ENCODE results near the gene TTC28. TPM values are rescaled to one million over a fixed set of nuclear protein-coding genes. Genes with fewer than 3 reads are reported as not detected.
A peak's percentile ranks its signal among the peaks of the same experiment; 100 is the strongest.

Gene TTC28
- total and polyA plus RNA-seq, 8 donors, result 2.2 to 18.6 (median 11.5) TPM

DNA sequence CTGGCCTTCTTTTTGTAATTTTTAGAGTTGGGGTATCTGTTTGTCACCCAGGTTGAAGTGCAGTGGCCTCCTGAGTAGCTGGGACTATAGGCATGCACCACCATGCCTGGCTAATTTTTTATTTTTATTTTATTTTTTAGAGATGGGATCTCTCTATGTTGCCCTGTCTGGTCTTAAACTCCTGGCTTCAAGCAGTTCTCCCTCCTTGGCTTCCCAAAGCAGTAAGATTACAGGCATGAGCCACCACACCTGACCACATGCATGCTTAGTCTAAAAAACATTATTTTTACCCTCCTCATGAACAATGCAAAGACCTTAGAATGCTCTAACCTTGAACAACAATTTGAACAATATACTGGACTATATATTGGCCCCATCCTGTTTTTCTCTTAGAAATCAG, 738.5 kb downstream of the TTC28 start:
- Histone ChIP-seq H3K36me3 (no peaks in the 10 kb centered on the region), H3K9me3 (no peaks in the 10 kb centered on the region), H3K4me1 (no peaks in the 10 kb centered on the region), H3K4me3 (no peak overlapping the region), H3K27ac (no peak overlapping the region), H3K27me3 (no peaks in the 10 kb centered on the region)
- ATAC-seq, result no peak
- DNase-seq, result no peak
- no peak for FAIRE-seq
- intact Hi-C loops (cut with DNase I), result no loop called here
- TF ChIP-seq, protein P1, sequence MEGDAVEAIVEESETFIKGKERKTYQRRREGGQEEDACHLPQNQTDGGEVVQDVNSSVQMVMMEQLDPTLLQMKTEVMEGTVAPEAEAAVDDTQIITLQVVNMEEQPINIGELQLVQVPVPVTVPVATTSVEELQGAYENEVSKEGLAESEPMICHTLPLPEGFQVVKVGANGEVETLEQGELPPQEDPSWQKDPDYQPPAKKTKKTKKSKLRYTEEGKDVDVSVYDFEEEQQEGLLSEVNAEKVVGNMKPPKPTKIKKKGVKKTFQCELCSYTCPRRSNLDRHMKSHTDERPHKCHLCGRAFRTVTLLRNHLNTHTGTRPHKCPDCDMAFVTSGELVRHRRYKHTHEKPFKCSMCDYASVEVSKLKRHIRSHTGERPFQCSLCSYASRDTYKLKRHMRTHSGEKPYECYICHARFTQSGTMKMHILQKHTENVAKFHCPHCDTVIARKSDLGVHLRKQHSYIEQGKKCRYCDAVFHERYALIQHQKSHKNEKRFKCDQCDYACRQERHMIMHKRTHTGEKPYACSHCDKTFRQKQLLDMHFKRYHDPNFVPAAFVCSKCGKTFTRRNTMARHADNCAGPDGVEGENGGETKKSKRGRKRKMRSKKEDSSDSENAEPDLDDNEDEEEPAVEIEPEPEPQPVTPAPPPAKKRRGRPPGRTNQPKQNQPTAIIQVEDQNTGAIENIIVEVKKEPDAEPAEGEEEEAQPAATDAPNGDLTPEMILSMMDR (IDR thresholded peaks at IDR 0.05), result no peak

DNA sequence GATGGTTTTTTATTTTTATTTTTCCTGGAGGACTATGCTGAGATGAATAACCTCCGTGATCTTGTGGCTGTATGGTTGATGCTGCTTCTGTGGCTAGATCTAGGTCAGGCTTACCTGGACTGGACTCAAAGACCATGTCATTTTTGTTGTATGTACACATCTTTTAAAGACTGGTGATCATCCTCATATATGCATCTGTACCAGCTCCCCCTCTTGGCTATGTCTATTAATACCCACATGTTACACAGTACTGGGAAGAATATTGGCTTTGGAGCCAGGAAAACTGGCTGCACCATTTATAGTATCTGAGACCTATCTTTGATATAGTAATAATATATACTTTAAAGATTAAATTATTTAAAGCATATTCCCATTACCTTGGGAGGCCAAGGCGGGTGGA, 742.2 kb downstream of the TTC28 start:
- Histone ChIP-seq H3K9me3 (no peaks in the 10 kb centered on the region), H3K4me1 (no peaks in the 10 kb centered on the region), H3K4me3 (no peak overlapping the region), H3K27ac (no peak overlapping the region), H3K36me3 (no peaks in the 10 kb centered on the region), H3K27me3 (no peaks in the 10 kb centered on the region)
- 97% methylated on average over 2 of the region's 2 CpGs for WGBS, 2 donors
- no peak for DNase-seq
- TF ChIP-seq, protein P1 (IDR thresholded peaks at IDR 0.05), result no peak
- no peak for FAIRE-seq
- no peak for ATAC-seq
- intact Hi-C loops (cut with DNase I), result no loop called here

DNA sequence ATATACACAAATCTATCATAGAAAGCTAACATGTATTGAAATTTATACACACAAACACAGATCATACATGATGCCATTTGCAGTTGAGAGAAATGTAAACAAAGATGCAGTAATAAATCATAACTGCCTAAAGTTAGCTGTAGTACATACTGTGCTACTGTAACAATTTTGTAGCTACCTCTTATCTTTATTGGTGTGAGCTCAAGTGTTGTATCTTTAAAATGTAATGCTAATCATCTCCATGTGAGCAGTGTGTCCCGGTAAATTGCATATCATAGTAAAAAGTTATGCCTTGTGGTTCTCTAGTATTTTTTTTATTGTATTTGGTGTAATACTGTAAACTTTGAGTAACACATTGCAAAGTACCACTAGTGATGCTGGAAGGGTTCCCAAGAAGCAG, 743.7 kb downstream of the TTC28 start:
- H3K27me3 ChIP-seq, result no peaks in the 10 kb centered on the region
- no peak for DNase-seq
- TF ChIP-seq, protein P1 (IDR thresholded peaks at IDR 0.05), result no peak
- no peak overlapping the region for H3K27ac ChIP-seq
- H3K4me1 ChIP-seq, result no peaks in the 10 kb centered on the region
- H3K4me3 ChIP-seq, result no peak overlapping the region
- intact Hi-C loops (cut with DNase I), result no loop called here
- no peak for ATAC-seq
- FAIRE-seq, result no peak
- H3K36me3 ChIP-seq, result no peaks in the 10 kb centered on the region
- WGBS, 2 donors, result 86 to 88% methylated on average over 1 of the region's 1 CpG
- H3K9me3 ChIP-seq, result no peaks in the 10 kb centered on the region

DNA sequence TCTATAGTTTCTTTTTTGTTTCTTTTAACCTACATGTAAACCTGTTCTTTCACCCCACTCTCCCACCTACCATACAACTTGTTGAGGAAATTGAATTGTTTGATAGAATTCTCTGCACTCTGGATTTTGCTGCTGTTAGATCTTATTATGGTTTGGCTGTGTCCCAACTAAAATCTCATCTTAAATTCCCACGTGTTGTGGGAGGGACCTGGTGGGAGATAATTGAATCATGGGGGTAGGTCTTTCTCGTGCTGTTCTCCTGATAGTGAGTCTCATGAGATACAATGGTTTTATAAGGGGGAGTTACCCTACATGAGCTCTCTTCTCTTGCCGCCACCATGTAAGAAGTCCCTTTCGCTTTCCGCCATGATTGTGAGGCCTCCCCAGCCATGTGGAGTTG, 745.6 kb downstream of the TTC28 start:
- Histone ChIP-seq H3K36me3 (no peaks in the 10 kb centered on the region), H3K27ac (no peak overlapping the region), H3K27me3 (no peaks in the 10 kb centered on the region), H3K9me3 (no peaks in the 10 kb centered on the region), H3K4me1 (no peaks in the 10 kb centered on the region), H3K4me3 (no peak overlapping the region)
- ATAC-seq (no peak), DNase-seq (no peak), FAIRE-seq (no peak)
- TF ChIP-seq, protein P1 (IDR thresholded peaks at IDR 0.05), result no peak
- WGBS, 2 donors, result 81 to 82% methylated on average over 5 of the region's 5 CpGs
- intact Hi-C loops (cut with DNase I), result no loop called here

DNA sequence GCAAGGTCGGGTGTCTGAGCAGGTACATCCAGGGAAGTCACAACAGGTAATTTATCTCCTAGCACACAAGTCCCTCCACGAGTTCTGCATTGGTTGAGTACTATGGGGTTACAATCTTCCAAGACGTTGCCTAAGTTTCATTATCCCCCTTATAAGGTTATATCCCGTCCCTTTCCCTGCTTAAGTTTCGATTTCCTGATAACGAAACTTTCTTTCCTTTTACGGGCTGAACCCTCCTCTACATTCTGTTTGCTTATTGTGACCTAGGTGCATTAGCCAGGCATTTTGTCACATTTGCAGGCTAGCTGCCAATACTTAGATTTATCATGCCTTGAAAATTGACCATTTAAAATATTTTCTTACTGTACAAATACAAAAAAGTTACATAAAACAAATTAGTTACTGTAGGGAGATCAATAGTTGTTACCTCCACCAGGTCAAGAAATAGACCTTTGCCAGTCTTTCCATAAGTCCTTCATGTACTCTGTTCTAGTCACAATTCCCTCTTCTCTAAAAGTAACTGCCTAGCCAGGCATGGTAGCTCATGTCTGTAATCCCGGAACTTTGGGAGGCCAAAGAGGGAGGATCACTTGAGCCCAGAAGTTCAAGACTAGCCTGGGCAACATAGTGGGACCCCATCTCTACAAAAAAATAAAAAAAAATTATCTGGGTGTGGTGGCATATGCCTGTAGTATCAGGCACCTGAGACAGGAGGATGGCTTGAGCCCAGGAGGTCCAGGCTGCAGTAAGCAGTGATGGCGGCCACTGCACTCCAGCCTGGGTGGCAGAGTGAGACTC, 746.3 kb downstream of the TTC28 start:
- Histone ChIP-seq H3K4me1 (no peaks in the 10 kb centered on the region), H3K4me3 (peak overlapping the region in 2 of 4 donors; percentile 30 to 33), H3K27me3 (no peaks in the 10 kb centered on the region), H3K9me3 (no peaks in the 10 kb centered on the region), H3K36me3 (no peaks in the 10 kb centered on the region), H3K27ac (peak overlapping the region in 2 of 4 donors; percentile 9 to 29)
- peak; percentile 80 to 88 (median 84) for ATAC-seq
- DNase-seq, result peak in 1 of 6 donors; percentile 14
- 24 to 25% methylated on average over 9 of the region's 9 CpGs for WGBS, 2 donors
- intact Hi-C loops (cut with DNase I), result no loop called here
- TF ChIP-seq, protein P1 (IDR thresholded peaks at IDR 0.05), result no peak
- no peak for FAIRE-seq
